Calu3 (cell line): ENCODE data around the gene PTPN18. TPM values are rescaled to one million over a fixed set of nuclear protein-coding genes. Genes with fewer than 3 reads are reported as not detected.

Experiments
- BruUV-seq: library from RNA; stranded (reverse); fragments of 400-500 nt; replicated peaks from 2 replicates; lab custom pipeline; 2021; lab: Mats Ljungman, UMichigan
- CTCF ChIA-PET: fragments of 300-600 bp; sonication (Branson Sonifier 250); formaldehyde crosslinking; loops from one replicate; lab custom pipeline; 2022; ENCODE audit warnings: antibody characterized with exemption; lab: Charles Lee
- DNase-seq: peaks from one replicate; pipeline ENCODE4 v3.0.0; 2022
- H3K27ac Mint-ChIP-seq: one replicate; pipeline ENCODE4 v1.8.0; 2022; ENCODE audit warnings: mixed read lengths; ENCODE audit not compliant: unreplicated experiment
- H3K27me3 Mint-ChIP-seq: one replicate; pipeline ENCODE4 v1.8.0; 2022; ENCODE audit warnings: mixed read lengths; ENCODE audit not compliant: unreplicated experiment
- H3K36me3 Mint-ChIP-seq: one replicate; pipeline ENCODE4 v1.8.0; 2022; ENCODE audit warnings: mild to moderate bottlenecking, moderate library complexity, mixed read lengths; ENCODE audit not compliant: insufficient read depth, unreplicated experiment
- H3K4me1 Mint-ChIP-seq: one replicate; pipeline ENCODE4 v1.8.0; 2022; ENCODE audit warnings: mild to moderate bottlenecking, low read depth, mixed read lengths; ENCODE audit not compliant: unreplicated experiment
- H3K4me3 Mint-ChIP-seq: one replicate; pipeline ENCODE4 v1.8.0; 2022; ENCODE audit warnings: mild to moderate bottlenecking, low read depth, moderate library complexity, mixed read lengths; ENCODE audit not compliant: unreplicated experiment
- H3K9me3 Mint-ChIP-seq: one replicate; pipeline ENCODE4 v1.8.0; 2022; ENCODE audit warnings: low read depth, mixed read lengths; ENCODE audit not compliant: unreplicated experiment
- intact Hi-C: fragments of 100-400 bp; cut with micrococcal nuclease; formaldehyde crosslinking; loops from one replicate; pipeline ENCODE4 v1.10.0; 2022; ENCODE audit not compliant: unreplicated experiment
- total RNA-seq: library from RNA; stranded (reverse); gene quantifications from 2 replicates; pipeline ENCODE4 v1.2.3, GENCODE V29; 2022
- TF ChIP-seq, protein P1 (sequence below): fragments of 200-600 bp; IDR thresholded peaks from one replicate; pipeline ENCODE4 v1.8.0; 2022; ENCODE audit warnings: antibody characterized with exemption; ENCODE audit not compliant: unreplicated experiment

The PTPN18 gene
- total RNA-seq, 1 experiment from 2014 or later = 66.0 TPM

GRCh38 chr2:130313812-130314334, 42.0 kb upstream of the PTPN18 start:
- no peaks in the 10 kb centered on the region for H3K9me3 Mint-ChIP-seq
- TF ChIP-seq, protein P1, sequence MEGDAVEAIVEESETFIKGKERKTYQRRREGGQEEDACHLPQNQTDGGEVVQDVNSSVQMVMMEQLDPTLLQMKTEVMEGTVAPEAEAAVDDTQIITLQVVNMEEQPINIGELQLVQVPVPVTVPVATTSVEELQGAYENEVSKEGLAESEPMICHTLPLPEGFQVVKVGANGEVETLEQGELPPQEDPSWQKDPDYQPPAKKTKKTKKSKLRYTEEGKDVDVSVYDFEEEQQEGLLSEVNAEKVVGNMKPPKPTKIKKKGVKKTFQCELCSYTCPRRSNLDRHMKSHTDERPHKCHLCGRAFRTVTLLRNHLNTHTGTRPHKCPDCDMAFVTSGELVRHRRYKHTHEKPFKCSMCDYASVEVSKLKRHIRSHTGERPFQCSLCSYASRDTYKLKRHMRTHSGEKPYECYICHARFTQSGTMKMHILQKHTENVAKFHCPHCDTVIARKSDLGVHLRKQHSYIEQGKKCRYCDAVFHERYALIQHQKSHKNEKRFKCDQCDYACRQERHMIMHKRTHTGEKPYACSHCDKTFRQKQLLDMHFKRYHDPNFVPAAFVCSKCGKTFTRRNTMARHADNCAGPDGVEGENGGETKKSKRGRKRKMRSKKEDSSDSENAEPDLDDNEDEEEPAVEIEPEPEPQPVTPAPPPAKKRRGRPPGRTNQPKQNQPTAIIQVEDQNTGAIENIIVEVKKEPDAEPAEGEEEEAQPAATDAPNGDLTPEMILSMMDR = no peak
- intact Hi-C loops = no loop called here
- no peaks in the 10 kb centered on the region for H3K27me3 Mint-ChIP-seq
- no TSS peak for BruUV-seq
- no peaks in the 10 kb centered on the region for H3K4me1 Mint-ChIP-seq
- no peaks in the 10 kb centered on the region for H3K36me3 Mint-ChIP-seq
- no peak overlapping the region for H3K27ac Mint-ChIP-seq
- no peak for DNase-seq
- CTCF ChIA-PET = no interaction called here
- no peak overlapping the region for H3K4me3 Mint-ChIP-seq

DNA sequence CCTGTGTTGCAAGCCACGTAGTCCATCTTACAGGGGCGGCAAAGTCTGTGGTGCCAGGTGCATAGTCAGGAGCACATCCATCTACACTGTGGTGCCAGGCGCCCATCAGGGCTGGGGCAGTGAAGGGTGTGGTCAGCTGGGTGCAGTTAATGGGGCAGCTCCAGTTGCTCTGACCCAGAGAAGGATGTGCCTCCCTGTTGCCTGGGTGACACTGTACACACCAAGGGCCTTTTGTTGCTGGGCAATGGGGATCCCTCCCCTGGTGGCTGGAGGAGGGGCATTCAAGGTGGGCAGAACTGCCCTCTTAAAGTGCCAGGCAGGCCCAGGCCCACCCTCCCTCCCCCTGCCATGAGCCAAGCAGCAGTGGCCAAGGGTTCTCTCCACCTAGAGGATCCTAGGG, 41.5 kb upstream of the PTPN18 start:
- no peak for DNase-seq
- intact Hi-C loops = no loop called here
- no TSS peak for BruUV-seq
- H3K4me3 Mint-ChIP-seq = no peak overlapping the region
- H3K4me1 Mint-ChIP-seq = no peaks in the 10 kb centered on the region
- CTCF ChIA-PET = no interaction called here
- TF ChIP-seq, protein P1 = no peak
- H3K36me3 Mint-ChIP-seq = no peaks in the 10 kb centered on the region
- H3K27me3 Mint-ChIP-seq = no peaks in the 10 kb centered on the region
- no peaks in the 10 kb centered on the region for H3K9me3 Mint-ChIP-seq
- no peak overlapping the region for H3K27ac Mint-ChIP-seq

DNA sequence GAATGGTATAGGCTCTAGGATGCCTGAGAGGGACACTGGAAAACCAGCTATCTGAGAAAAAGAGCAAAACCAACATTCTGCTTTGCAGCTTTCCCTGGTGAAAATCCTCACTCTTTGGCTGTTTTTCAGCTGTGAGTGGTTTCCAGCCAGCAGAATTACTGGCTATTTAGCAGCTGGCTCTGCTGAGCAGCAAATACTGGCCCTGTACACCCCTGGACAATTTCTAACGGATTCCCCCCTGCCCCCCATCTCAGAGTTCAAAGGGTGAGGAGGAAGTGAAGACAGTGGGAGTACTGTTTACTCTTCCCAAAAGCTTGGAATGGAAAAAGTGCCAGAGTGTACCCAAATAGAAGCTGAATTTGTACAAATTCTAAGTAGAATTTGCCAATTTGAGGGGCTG, 39.3 kb upstream of the PTPN18 start:
- TF ChIP-seq, protein P1 = no peak
- Mint-ChIP-seq H3K4me3 (no peak overlapping the region), H3K9me3 (no peaks in the 10 kb centered on the region), H3K36me3 (no peaks in the 10 kb centered on the region), H3K27ac (no peak overlapping the region), H3K4me1 (no peaks in the 10 kb centered on the region), H3K27me3 (no peaks in the 10 kb centered on the region)
- no peak for DNase-seq
- CTCF ChIA-PET = interaction anchor here (0.5 to 0.6 kb wide), 2 partner anchors 15 to 818 kb away, joined by 3 read pairs; no protein-coding TSS in a partner anchor
- BruUV-seq = no TSS peak
- intact Hi-C loops = no loop called here

- no peak overlapping the region for H3K27ac Mint-ChIP-seq
- no peaks in the 10 kb centered on the region for H3K36me3 Mint-ChIP-seq
- no peaks in the 10 kb centered on the region for H3K4me1 Mint-ChIP-seq
- H3K4me3 Mint-ChIP-seq = no peak overlapping the region
- no peak for DNase-seq
- no TSS peak for BruUV-seq
- H3K9me3 Mint-ChIP-seq = no peaks in the 10 kb centered on the region
- H3K27me3 Mint-ChIP-seq = peaks cover 9% of the 10 kb centered on the region
- CTCF ChIA-PET = interaction anchor here (0.5 to 1.6 kb wide), 2 partner anchors 31 to 42 kb away, joined by 3 to 5 read pairs; no protein-coding TSS in a partner anchor
- TF ChIP-seq, protein P1 = no peak
- intact Hi-C loops = no loop called here
Measured at GRCh38 chr2:130318906-130319305, 37.0 kb upstream of the PTPN18 start.
